C4-2B (cell line): ENCODE data around the gene IFFO2.

Experiments used
- H3K27ac ChIP-seq: fragments of 450-650 bp; 2 replicates; pipeline ENCODE4 v1.5.1; 2017
- ZFX ChIP-seq: fragments of 450-650 bp; IDR thresholded peaks from 2 replicates; pipeline ENCODE4 v1.6.1; 2017
- TF ChIP-seq, protein P1 (sequence below): fragments of 450-650 bp; conservative IDR thresholded peaks from 2 replicates; pipeline ENCODE4 v1.5.1; 2017; ENCODE audit warnings: mild to moderate bottlenecking

The IFFO2 gene

DNA sequence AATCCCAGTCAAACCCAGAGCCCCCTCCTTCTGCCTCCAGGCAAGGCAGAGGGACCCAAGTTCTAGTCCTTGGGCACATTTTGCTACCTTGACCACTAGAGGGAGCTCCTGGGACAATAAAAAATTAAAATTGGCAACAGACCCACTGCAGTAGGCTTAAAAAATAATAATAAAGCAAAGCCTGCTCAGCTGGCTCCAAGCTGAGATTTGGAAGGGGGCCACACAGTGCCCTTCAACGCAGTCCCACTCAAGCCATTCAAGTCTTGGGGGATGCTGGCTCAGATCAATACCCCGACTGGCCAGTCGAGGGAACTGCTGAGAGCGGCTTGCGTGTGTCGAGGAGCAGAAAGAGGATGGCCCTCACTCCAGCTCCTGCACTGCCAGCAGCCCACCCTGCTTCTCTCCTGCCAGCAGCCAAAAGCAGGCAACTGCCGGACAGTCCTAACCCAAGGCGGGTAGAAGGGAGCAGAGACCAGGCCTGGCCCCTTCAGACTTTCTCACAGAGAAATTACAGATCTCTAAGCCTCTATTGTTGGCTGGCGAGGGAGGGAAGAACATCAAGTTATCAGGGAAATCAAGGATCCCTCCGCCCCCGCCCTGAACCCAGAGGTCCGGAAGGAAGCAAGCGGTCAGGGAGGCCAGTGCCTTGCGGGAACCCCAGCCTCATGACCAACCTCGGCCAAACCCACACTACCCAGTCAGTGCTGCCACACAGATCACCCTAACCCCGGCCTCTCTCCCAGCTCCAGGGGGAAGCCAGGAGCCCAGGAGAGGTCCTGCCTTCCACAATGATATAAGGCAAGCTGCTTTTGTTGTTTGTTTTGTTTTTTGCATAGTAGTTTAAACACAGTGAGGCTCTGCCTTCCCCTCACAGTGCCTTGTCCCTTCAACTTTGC lies 49.2 kb downstream of the IFFO2 start:
- TF ChIP-seq ZFX: no peak
- TF ChIP-seq, protein P1, sequence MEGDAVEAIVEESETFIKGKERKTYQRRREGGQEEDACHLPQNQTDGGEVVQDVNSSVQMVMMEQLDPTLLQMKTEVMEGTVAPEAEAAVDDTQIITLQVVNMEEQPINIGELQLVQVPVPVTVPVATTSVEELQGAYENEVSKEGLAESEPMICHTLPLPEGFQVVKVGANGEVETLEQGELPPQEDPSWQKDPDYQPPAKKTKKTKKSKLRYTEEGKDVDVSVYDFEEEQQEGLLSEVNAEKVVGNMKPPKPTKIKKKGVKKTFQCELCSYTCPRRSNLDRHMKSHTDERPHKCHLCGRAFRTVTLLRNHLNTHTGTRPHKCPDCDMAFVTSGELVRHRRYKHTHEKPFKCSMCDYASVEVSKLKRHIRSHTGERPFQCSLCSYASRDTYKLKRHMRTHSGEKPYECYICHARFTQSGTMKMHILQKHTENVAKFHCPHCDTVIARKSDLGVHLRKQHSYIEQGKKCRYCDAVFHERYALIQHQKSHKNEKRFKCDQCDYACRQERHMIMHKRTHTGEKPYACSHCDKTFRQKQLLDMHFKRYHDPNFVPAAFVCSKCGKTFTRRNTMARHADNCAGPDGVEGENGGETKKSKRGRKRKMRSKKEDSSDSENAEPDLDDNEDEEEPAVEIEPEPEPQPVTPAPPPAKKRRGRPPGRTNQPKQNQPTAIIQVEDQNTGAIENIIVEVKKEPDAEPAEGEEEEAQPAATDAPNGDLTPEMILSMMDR: peak; percentile 79
- no peak overlapping the region for H3K27ac ChIP-seq

DNA sequence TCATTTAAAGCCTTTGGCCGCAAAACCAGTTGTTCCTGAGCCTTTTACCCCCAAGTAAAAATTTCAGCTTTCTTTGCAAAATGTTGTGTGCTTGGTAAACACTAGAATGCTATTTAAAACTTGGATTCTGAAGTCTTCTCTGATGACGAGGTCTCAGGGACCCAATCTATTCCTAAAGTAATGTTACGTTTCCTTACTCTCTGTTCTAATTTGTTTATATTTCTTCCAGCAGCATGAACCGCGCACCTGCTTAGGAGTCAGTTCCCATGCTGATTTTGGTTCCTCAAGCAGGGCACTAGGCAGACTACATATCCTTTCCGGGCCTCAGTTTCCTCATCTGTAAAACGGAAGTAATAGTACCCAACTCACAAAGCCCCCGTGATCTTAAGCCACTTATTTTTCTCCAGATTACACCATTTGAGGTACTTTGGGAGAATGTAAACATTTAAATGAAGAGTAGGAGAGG lies 53.2 kb downstream of the IFFO2 start:
- peak overlapping the region; percentile 82 for H3K27ac ChIP-seq
- TF ChIP-seq, protein P1: no peak
- TF ChIP-seq ZFX: no peak

DNA sequence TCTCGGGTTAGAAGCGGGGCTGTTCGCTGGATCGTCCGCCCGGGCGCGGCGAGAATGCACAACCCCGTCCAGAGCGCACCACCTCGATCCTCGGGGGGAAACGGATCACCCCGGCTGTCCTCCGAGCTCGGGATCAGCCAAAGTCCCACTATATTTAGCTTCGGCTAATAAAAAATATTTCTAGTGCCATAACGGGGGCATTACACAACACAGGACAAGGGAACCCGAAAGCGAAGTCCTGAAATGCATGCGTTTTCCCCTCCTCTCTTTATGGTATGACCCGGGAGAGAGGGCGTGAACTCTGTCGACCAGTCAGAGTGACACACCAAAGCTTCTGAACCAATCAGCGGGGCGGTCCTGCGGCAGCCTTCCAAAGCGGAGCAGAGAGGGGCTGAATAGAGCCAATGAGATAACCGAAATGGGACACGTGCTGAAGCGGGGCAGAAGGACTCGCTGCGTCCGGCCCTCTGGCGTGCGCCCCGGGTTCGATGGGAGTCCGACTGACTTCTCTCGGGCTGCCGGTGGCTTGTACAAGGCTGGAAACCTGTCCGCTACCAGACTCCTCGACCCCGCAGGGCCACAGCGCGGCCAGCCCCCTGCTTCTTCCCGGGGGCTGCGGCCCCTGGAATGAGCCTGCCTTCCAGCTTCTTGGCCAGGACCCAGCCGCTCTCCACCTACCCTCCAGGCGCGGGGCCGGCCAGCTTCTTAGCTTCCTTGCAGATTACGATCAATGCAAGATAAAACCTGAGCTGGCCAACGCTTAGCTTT lies 53.8 kb downstream of the IFFO2 start, which contains the start of gene ALDH4A1:
ALDH4A1 (minus strand) TSS at position 33 of the 768 bp plus-strand sequence; CDS start at position 1, 32 bp downstream.
- TF ChIP-seq, protein P1: no peak
- no peak for TF ChIP-seq ZFX
- peak within 1 kb of the TSS; percentile 82 for H3K27ac ChIP-seq

DNA sequence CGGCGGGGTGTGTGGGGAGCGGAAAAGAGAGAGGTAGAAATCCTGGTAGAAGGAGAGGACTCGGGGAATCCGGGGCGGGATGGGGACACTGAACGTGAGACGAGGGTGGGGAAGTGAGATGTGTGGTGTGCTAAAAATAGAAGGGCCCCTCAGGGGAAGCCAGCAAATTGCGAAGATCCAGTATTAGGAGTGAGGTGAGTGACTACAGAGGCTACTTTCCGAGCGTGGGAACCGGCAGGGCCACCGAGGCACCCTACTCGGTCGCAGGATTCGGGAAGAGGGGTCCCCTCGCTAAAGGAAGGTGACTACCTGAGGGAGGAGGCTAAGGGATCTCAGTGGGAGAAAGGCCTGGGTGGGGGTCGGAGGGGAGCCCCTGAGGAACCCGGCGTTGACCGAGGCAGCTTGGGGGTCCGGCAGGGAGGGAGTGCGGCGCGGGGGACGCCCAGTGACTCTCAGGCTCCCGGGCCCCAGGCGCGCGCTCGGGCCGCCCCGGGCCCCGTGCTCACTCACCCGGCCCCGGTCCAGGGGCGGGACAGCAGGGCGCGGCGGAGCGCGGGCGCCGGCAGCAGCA lies 54.4 kb downstream of the IFFO2 start:
- TF ChIP-seq, protein P1: no peak
- no peak for TF ChIP-seq ZFX
- H3K27ac ChIP-seq: peak overlapping the region; percentile 82

DNA sequence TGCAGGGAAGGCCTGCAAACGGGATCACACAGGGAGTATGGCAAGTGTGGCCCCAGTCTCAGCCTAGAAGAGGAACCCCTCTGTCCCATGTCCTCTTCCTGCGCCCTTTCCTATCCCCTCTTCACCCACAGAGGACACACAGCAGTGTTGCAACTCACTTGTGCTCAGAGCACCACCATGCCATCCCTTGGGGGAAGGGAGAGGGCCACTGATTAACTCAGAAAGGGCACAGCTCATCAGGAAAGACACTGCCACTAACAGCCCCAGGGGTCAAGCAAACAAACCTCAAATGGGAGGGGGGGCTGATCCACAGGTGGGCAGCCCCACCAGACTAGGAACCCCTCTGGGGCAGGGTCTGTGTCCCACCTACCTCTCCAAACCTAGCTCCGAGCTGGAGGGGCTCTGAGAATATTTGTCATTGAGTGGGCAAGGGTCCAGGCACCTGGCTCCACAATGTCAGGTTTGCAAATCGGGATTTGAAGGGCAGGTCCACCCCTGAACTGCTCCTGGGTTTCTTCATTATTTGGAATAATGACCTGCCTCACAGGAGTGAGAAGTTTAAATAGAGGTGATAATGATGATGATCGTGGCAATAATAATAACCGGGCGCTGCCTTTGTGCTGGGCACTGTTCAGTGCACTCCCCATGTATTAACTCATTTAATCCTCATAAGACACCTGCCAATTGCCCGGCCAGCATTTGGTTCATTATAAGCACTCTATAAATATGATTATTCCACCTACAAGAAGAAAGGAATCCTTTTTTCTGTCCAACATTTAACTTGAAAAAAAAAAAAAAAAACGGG lies 55.1 kb downstream of the IFFO2 start:
- peak overlapping the region; percentile 82 for H3K27ac ChIP-seq
- TF ChIP-seq ZFX: no peak

DNA sequence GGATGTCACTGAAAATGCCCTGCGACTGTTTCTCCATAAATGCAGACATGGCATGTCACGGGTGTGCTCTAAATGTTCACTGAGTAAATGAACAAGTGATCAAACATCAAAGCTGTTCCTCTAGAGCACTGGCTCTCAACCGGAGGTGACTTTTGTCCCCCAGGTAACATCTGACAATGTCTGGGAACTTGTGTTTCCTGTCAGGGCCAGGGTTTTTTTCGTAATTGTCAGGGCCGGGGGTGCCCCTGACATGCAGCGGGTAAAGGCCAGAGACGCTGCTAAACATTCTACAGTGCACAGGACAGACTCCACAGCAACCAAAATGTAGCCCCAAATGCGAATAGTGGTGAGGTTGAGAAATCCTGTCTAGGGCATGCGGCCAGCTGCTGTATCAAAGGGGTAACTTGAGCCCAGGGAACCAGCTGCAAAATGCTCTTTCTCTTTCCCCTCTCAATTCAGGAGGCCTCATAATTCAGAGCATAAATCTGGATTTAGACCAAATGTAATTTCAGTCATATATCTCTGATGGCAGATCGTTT lies 56.1 kb downstream of the IFFO2 start:
- no peak for TF ChIP-seq ZFX
- TF ChIP-seq, protein P1: no peak
- no peak overlapping the region for H3K27ac ChIP-seq
